Fibroblast of skin of scalp (primary cell): ENCODE results near the gene NPC1L1.

Experiments
- DNase-seq: peaks from one replicate; pipeline ENCODE4 v3.0.0-alpha.2; 2013

Gene NPC1L1

DNA sequence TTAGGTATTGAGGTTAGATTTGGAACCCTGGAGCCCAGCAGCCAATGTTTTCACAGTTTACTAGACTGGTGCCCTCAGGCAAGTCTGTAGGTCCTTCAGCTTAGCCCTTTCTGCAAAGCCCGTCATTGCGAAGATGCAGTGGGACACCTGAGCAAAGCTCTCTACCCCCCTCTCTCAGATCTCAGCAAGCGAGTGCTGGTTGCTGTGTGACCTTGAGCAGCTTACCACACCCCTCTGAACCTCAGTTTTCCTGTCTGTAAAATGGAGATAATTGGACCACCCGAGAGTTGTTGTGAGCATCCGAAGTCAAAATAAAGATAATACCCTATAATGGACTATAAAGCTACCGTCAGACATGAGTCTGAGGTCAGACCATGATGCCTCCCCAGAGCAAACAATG is 3.7 kb downstream of the NPC1L1 start:
- DNase-seq, result no peak

DNA sequence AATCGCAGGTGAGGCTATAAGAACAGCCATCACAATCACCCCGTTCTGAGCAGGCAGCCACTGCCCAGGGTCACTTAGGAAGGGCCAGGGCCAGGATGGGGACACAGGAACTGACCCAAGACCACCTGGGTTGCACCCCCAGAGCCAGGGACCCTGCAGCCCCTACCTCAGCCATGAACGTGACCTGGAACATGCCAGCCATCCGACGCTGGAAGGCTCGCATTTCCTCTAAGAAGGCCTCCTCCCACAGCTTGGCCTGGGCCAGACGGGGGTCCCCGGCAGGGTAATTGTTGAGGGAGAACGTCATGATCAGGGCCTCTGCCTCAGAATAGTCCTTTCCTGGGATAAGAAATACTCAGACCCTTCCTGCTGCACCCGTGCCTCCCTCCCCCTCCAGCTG is 5.0 kb downstream of the NPC1L1 start:
- no peak for DNase-seq

DNA sequence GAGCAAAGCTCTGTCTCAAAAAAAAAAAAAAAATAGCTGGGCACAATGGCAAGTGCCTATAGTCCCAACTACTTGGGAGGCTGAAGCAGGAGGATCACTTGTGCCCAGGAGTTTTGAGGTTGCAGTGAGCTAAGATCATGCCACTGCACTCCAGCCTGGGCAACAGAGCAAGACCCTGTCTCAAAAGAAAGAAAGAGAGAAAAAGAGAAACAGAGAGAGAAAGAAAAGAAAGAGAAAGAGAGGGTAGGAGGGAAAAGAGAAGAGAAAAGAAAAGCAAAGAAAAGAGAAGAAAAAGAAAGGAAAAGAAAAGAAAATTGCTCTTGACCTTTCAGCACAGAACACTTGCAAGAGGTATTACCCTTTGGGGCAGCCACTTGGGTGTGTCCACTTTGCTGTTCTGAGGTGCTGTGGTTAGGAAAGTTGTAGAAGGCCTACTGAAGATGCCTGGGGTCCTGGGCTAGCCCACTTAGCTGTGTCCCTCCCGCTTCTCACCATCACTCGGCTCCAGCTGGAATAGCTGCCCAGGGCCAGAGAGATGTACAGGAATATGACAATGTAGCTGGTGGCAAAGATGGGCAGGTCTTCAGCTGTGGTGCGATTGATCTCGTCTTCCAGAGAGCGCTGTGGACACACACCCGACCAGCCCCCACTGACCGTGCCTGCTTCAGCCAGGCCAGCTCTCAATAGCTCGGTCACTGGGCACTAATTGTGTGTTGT is 5.6 kb downstream of the NPC1L1 start:
- no peak for DNase-seq

DNA sequence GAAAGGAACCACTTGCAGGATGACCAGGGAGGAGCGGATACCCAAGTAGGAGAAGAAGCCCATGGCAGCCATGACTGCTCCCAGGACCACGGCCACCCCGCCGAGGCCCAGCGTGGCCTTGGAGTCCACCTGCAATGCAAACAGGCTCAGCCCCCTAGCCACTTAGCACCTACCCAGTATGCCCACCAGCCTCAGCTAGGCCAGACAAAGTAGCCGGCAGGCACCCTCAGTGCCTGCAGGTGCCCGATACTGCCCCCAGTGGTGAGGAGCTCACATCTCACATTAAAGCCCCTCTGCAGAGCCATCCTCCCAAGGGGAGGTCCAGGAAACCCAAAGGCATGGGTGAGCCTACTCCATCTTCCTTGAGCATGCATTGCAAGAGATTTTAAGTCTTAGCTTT is 6.6 kb downstream of the NPC1L1 start:
- peak; percentile 32 for DNase-seq

DNA sequence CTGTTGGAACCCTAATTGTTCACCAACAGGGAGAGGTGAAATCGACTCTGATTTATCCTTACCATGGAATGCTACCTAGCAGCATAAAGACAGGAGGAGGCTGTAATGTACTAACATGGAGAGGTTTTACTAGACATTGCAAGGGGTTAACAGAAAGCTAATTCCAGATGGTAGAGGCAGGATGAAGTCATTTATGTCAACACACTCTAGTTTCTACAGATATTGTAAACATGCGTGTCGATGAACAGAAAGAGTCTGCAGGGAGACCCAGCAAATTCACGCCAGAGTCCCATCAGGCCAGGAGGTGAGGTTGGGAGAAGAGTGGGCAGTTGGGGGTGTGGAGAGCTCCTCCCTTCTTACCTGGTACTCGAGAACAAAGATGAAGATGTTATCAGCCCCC is 7.0 kb downstream of the NPC1L1 start:
- no peak for DNase-seq

DNA sequence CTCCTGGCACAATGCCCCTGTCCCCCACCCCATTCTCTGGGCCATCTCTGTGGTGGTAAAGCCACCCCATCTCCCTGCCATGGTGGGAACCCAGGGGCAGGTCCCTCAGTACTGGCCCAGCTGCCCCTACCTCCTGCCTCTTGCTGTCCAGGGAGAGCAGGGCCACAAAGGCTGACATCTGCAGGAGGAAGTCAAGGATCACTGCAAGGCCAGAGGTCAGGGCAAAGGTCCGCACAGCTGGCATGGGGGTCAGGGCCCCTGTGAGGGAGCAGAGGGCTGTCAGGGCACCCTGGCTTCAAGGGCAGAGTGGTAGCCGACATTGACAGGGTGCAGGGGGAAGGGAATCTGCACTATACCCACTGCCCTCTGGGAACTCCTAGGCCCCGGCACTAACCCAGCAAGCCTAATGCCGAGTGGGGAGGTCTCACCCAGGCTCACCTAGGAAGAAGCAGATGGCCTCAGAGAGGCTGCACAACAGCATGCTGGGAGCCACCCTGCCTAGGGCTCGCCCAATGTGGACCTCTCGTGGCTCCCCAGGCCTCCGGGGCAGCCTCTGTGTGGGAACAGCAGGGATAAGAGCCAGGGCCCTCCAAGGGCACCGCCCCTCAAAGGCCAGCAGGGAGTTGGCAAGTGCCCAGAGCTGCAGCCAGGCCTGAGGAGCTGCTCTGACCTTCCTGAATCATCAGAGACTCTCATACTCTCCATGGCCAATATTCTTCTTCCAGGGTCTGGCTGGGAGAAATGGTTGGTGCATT is 7.7 kb downstream of the NPC1L1 start:
- peak; percentile 6 for DNase-seq

DNA sequence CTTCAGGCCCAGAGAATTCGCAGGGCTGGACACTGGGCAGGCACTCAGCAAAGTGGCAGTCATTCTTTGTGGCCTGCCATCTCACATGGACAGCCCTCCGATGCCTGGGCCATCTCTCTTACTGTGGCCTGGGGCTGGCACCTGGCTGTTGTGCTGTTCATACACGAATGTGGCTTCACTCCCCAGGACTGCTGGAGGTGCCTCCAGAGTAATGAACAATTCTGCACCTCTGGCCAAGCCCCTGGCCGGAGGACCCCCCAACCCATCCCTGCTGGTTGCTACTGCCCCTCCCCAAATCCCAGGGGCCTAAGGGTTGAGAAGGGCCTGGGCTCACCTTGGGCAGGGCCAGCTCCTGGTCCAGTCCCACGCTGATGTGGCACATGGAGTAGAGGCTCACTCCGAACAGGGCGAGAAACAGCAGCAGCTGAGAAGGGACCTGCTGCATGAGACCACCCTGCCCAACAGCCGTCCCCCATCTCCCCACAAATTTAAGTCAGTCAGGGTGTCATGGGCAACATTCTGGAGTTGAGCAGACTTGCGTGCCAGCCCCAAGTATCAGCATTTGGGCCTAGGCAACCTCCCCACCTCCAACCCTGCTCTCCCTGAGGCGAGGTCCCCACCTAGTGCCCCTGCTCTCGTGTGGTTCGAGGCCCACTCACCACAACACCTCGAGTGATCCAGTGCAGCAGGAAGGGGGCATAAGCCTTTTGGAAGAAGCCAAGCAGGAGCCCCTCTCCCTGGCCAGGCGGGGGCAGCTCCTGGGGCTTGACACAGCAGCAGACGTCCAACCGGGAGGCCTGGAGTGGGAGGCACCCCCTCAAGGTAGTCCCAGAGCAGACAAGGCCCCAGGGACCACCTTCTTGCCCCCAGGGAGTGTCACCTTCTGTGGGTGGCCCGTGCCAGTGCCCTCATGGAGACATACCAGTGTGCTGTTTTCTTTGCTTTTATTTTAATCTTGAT is 9.4 kb downstream of the NPC1L1 start:
- no peak for DNase-seq

DNA sequence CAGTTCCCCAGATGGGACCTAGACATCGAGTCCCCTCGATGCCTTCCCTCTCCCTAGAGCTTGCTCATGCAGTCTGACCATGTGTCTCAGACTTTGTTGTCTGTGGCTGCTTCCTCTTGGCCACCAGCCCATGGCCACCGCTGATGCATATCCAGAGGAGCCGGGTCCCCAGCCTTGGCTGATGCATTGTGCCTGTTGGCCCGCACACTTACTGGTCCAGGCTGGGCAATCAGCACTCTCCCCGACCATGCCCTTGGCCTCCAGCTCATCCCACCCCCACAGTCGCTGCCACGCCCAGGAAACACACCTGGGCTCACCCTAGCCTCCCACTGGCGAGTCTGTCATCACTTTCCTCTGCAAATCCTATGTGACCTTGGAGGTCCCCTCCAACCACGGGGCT is 10.1 kb downstream of the NPC1L1 start:
- no peak for DNase-seq

DNA sequence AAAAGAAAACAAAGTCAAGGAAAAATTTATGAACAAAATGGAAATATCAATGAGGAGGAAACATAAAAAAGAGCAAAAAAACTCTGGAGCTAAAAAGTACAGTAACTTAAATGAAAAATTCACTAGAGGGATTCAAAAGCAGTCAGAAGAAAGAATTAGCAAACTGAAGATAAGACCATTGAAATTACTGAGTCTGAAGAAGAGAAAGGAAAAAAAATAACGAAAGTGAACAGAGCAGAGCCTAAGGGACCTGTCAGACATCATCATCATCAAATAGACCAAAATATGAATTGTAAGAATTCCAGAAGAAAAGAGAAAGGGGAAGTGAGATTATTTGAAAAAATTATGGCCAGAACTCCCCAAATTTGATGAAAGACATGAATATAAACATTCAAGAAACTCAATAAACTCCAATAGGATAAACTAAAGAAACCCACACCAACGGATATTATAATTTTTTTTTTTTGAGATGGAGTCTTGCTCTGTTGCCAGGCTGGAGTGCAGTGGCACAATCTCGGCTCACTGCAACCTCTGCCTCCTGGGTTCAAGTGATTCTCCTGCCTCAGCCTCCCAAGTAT is 16.2 kb downstream of the NPC1L1 start:
- DNase-seq, result no peak

DNA sequence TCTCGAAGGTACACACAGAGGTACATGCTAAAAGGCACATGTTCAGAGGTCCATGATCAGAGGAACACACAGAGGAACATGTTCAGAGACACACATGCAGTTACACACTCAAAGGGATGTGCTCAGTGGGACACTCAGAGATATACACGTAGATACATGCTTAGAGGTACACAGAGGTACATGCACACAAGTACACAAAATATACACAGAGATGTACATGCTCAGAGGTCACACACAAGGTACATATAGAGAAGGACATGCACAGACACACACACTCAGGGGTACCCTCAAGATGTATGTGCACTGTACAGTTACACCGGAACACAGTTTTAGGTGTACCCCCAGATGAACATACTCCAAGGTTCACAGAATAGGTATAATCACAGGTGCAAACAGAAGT is 18.8 kb downstream of the NPC1L1 start:
- DNase-seq, result no peak

DNA sequence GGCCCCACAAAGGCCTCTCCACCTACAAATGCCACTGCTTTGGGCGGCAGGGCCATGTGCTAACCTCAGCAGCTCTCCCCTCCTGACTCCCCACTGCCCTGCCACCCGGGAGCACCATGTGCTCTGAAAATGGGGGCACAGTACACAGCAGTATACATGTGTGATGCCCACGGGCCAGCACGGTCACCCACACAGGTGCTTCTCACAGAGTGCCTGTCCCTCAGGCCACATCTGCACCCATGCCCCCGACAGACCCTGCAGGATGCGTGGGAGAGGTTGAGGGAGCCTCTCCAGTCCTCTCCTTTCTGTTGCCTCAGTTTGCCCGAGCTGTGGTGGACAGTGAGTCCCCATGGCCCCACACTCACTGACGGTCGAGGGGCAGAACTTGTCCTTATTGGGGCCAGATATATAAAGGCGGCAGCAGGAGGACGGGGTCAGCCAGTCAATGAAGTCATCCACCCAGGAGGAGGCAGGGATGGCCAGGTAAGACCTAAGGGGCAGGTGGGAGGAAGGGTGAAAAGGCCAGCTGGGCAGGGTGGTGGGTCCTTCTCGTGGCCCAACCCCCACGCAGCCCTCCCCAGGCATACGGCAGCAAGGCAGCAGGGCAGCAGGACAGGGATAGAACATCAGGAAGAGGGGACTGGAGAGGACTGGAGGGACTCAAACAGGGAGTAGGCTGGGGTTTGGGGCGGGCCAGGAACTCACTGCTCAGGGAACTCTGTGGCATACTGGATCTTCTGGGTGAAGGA is 19.6 kb downstream of the NPC1L1 start:
- DNase-seq, result no peak

DNA sequence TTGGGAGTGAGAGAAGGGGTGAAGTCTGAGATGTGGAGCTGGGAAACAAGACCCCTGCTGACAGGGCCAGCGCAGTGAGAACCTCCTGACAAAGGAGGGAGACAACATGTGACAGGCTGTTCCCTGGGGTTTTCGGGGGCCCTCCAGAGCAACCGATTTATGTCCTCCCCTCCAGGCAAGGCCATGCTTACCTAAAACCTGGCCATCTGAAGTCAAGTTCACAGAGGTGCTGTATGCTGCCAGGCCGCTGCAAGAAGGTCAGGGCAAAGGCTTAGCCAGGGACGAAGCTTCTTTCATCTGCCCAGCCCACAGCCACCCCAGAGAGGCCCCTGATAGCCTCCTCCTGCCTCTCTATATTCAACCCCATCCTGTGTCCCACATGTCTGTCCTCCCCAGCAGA is 20.6 kb downstream of the NPC1L1 start:
- no peak for DNase-seq

DNA sequence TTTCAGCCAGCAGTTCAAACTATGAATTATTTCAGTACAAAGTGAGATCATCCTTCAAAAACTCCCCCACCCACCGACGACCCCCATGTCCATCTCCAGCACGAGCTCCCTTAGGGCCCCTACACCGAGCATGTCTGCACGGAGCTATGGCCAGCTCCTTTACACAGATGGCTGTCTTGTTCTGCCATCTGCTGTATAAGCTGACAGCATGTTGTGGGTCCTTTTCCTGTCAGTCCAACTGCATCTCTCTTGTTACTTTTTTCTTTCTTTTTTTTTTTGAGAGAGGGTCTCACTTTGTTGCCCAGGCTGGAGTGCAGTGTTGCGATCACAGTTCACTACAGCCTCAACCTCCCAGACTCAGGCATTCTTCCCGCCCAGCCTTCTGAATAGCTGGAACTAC is 21.6 kb downstream of the NPC1L1 start:
- DNase-seq, result no peak

DNA sequence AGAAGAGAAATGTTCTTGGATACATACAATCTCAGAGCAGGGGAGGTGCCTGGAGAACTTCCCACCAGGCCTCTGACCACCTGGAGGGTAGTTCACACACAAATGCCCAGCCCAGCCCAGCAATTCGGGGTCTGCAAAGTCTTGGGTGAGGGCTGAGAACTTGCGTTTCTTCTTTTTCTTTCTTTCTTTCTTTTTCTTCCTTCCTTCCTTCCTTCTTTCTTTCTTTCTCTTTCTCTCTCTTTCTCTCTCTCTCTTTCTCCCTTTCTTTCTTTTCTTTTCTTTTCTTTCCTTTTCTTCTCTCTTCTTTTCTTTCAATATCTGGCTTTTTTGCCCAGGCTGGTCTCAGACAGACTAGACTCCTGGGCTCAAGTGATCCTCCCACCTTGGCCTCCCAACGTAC is 22.4 kb downstream of the NPC1L1 start:
- no peak for DNase-seq

DNA sequence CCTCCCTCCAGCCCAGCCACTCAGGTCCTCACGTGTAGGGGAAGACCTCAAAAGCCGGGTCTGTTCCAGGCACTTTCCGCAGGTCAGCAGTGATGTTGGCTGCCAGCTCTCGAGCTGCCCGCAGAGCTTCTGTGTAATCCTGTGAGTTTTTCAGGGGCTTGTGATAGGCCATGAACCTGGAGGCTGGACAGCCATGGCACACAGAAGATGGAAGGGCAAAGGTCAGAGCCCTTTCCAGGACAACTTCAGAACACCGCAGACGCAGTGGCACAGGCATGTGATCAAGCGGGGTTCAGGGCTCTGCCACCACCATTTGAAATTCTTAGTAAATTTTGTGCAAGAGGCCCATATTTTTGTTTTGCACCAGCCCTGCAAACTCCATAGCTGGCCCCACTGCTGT is 24.0 kb downstream of the NPC1L1 start:
- no peak for DNase-seq

DNA sequence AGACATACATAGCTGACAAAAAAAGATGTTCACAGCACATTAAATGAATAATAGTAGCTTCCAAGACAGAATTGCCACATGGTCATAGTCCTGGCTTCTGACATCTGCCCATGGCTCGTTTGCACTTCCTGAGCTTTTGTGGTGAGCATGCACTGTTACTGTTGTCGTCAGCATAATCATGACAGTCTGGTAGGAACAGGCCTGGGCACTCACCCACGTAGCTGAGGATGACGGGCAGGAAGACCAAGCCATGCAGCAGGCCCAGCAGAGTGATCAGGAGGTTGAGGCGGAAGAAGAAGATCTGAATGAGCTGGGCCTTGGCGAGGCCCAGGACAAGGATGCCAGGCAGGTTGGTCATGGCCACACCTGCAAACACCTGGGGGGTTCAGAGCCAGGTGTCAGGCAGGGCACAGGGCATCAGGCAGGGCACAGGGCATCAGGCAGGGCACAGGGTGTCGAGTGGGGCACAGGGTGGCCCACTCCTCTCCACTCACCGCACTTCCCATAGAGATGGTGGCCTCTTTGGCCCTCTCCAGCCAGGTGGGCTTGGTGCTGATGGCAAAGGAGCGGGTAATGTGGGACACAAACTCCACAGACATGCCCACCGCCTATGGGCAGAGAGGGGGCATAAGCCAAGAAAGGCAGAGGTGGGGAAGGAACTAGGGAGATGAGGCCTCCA is 25.4 kb downstream of the NPC1L1 start:
- no peak for DNase-seq

DNA sequence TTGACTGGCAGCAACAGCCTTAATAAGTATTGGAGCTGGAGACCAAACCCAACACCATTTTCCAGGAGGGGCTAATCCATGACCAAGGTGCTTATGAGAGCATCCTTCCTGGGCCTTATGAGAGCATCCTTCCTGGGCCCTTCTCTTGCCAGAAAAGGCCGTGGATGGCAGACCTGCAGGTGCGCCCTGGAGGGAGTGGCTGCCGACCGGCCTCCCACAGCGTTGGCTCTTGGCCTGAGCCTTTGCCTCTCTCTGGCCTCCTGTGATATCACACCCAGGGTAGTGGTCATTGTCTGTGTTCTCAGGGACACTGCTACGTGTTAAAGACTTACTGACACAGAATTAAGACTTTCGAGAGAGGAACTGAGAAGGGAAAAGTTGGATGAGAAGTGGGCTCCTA is 28.4 kb downstream of the NPC1L1 start:
- DNase-seq, result no peak

DNA sequence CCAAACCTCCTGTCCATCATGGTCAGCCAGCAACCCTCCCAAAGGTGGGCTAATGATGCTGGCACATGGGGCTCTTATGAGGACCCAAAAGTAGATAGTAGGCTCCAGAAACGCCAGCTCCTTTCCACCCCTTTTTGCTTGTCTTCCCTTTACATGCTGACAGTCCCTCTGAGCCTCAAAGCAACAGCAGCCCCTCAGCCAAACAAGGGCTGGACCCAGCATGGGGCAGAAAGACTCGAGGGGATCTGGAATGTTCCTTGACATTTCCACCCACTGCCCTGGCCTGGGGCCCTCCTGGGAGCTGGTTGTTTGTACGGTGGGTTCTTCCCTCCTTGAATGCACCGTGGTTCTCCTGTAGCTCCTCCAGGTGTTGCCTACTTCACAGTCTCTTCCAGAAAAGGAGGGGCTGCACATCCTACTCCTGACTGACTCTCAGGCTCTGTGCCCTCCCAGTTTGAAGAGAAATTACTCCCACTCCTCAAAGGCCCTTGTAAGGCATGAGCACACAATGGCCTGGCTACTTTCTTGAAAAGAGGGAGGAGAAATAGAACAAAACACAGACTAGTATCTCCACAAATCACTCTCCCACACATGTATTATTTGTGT is 29.2 kb downstream of the NPC1L1 start:
- no peak for DNase-seq

DNA sequence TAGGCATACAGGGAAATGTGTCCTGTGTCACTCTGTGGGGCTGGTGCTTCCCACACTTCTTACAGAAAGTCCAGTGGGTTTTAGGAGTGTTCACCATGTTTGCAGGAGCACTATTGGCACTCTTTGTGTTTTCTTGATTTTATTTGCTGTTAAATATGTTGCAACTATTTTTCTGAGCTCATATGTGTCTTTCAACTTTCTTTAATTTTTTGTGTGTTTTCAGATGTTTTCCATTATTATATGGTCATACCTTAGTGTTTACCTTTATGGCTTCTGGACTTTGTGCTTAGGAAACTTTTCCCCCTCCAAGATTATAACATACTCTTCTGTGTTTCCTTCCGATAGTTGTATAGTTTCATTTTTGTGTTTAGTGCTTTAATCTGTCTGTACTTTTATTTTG is 29.9 kb downstream of the NPC1L1 start:
- DNase-seq, result no peak

DNA sequence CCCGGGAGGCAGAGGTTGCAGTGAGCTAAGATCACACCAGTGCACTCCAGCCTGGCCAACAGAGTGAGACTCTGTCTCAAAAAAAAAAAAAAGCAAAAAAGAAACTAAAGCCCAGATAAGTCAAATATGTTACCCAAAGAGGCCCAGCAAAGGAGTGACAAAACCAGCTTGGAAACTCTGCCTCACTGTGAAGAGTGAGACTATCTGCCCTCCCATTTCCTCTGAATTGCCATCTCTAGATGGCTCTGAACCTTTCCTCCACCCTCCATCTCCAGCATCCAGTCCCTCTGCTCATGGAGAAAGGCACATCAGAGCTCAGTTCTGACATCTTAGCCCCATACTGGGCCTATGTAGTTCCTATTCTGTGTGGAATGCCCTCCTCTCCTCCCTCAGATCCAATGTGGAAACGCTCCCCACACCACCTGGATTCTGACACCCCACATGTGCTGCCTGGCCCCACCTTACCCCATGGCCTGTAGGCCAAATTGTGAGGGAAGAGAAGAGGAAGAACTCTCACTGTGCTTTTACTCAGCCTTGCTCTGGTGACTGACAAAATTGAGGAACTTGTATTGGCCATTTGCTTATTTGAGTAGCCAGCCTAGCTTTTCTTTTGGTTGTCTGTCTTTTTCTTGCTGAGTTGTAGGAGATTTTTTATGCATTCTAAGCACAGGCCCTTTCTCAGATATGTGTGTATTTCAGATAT is 32.7 kb downstream of the NPC1L1 start:
- DNase-seq, result no peak
